Measurements from ENCODE around the gene P2RX2. TPM values are rescaled to one million over a fixed set of nuclear protein-coding genes. Genes with fewer than 3 reads are reported as not detected.

P2RX2 gene
- total and polyA plus RNA-seq, 2 experiments from 2014 or later = not detected

DNA sequence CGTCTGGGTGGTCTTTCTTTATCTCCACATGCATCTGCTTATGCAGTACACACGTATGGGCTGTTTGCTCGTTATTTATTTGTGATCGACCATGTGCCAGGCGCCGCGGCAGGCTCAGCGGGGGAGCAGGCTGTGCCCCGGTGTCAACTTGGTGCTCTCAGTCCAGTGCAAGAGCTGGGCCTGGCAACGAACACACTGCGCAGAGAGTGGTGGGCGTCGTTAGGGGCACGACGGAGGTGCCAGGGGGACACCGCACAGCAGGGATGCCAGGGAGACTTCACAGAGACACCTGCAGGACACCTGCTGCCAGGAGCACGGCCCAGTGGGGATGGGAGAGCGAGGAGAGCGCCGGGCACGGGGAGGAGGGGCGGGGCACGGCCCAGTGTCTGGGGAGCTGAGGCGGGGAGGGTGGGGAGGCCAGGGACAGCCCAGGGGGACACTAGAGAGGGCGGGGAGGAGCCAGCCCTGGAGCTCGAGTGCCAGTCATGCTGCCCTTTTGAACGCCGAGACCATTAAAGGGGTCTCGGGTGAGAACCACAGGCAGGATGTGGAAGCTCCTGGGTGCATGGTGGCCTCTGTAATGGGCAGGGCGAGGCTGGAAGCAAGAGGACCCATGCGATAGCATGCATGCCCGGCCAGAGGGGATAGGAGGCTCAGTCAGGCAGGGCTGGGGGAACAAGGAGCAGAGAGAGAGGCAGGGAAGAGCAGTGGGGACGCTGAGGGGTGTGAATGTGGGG, 7.5 kb upstream of the P2RX2 start:
- no peak overlapping the region for H2AFZ ChIP-seq
- 90% methylated on average over 22 of the region's 33 CpGs for WGBS (ENCODE audit: low lambda C conversion rate, missing lambda C conversion rate)
- no peak overlapping the region for H3K4me2 ChIP-seq

DNA sequence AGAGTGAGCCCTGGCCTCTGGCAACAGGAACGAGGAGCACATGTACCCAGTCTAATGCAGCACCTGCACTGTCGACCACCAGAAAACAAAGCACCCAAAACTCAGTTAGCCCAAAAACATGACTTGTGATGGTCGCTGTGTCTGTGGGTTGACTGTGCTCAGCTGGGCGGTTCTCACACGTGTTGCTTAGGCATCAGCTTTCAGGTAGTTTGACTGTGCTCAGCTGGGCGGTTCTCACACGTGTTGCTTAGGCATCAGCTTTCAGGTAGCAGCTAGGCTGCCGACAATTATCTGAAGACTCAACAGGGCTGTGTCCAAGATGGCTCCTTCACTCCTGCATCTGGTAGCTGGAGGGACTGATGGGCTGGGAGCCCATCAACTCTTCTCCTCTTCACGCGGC, 7.0 kb upstream of the P2RX2 start:
- TF ChIP-seq, protein P1, sequence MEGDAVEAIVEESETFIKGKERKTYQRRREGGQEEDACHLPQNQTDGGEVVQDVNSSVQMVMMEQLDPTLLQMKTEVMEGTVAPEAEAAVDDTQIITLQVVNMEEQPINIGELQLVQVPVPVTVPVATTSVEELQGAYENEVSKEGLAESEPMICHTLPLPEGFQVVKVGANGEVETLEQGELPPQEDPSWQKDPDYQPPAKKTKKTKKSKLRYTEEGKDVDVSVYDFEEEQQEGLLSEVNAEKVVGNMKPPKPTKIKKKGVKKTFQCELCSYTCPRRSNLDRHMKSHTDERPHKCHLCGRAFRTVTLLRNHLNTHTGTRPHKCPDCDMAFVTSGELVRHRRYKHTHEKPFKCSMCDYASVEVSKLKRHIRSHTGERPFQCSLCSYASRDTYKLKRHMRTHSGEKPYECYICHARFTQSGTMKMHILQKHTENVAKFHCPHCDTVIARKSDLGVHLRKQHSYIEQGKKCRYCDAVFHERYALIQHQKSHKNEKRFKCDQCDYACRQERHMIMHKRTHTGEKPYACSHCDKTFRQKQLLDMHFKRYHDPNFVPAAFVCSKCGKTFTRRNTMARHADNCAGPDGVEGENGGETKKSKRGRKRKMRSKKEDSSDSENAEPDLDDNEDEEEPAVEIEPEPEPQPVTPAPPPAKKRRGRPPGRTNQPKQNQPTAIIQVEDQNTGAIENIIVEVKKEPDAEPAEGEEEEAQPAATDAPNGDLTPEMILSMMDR (IDR thresholded peaks at IDR 0.05; ENCODE audit: poor library complexity) = no peak
- TF ChIP-seq EZH2phosphoT487 (IDR thresholded peaks at IDR 0.05; ENCODE audit: low read depth, severe bottlenecking, unreplicated experiment) (no peak), EZH2 (IDR thresholded peaks at IDR 0.05; ENCODE audit: borderline replicate concordance) (no peak)
- H3K79me2 ChIP-seq = no peaks in the 10 kb centered on the region
- no peaks in the 10 kb centered on the region for H3K36me3 ChIP-seq (replicated peaks; ENCODE audit: insufficient read depth, low read depth)
- no peaks in the 10 kb centered on the region for H3K9me3 ChIP-seq (ENCODE audit: low read depth)
- no peak overlapping the region for H3K27ac ChIP-seq
- WGBS (ENCODE audit: low lambda C conversion rate, missing lambda C conversion rate) = 89% methylated on average over 10 of the region's 10 CpGs
- no peak overlapping the region for H3K4me3 ChIP-seq
- peaks cover 36% of the 10 kb centered on the region for H3K27me3 ChIP-seq
- no peaks in the 10 kb centered on the region for H3K4me1 ChIP-seq (ENCODE audit: insufficient read depth)
- no peaks in the 10 kb centered on the region for H4K20me1 ChIP-seq (ENCODE audit: insufficient read depth, poor library complexity, severe bottlenecking)
- no peak for DNase-seq (ENCODE audit: low spot score)
- H2AFZ ChIP-seq = no peak overlapping the region
- no peak overlapping the region for H3K4me2 ChIP-seq
- no peaks in the 10 kb centered on the region for H3K9me2 ChIP-seq (replicated peaks; ENCODE audit: insufficient read depth)

More for the DNA sequence above, 7.5 kb upstream of the P2RX2 start:
- Histone ChIP-seq H3K9me2 (replicated peaks; ENCODE audit: insufficient read depth) (no peaks in the 10 kb centered on the region), H3K9me3 (ENCODE audit: low read depth) (no peaks in the 10 kb centered on the region), H3K36me3 (replicated peaks; ENCODE audit: insufficient read depth, low read depth) (no peaks in the 10 kb centered on the region), H3K27me3 (peaks cover 38% of the 10 kb centered on the region), H3K4me1 (ENCODE audit: insufficient read depth) (no peaks in the 10 kb centered on the region), H3K79me2 (no peaks in the 10 kb centered on the region), H4K20me1 (ENCODE audit: insufficient read depth, poor library complexity, severe bottlenecking) (no peaks in the 10 kb centered on the region), H3K4me3 (no peak overlapping the region), H3K27ac (no peak overlapping the region)
- DNase-seq (ENCODE audit: low spot score) = no peak
- TF ChIP-seq, protein P1 (IDR thresholded peaks at IDR 0.05; ENCODE audit: poor library complexity) = no peak
- TF ChIP-seq EZH2 (IDR thresholded peaks at IDR 0.05; ENCODE audit: borderline replicate concordance) = no peak
- TF ChIP-seq EZH2phosphoT487 (IDR thresholded peaks at IDR 0.05; ENCODE audit: low read depth, severe bottlenecking, unreplicated experiment) = no peak

DNA sequence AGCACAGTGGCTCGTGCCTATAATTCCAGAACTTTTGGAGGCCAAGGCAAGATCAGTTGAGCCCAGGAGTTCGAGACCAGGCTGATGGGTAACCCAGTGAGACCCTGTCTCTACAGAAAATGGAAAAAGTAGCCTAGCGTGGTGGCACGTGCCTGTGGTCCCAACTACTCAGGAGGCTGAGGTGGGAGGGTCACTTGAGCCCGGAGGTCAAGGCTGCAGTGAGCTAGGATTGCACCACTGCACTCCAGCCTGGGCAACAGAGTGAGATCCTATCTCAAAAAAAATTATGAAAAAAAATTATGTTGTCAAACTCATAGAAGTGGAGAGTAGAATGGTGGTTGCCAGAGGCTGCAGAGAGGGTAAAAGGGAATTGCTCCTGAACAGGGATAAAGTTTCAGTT, 4.5 kb upstream of the P2RX2 start:
- no peaks in the 10 kb centered on the region for H3K9me2 ChIP-seq (replicated peaks; ENCODE audit: insufficient read depth)
- H3K4me1 ChIP-seq (ENCODE audit: insufficient read depth) = peaks cover 7% of the 10 kb centered on the region
- no peak overlapping the region for H3K27ac ChIP-seq
- H2AFZ ChIP-seq = no peak overlapping the region
- no peaks in the 10 kb centered on the region for H3K36me3 ChIP-seq (replicated peaks; ENCODE audit: insufficient read depth, low read depth)
- H3K4me2 ChIP-seq = no peak overlapping the region
- H3K79me2 ChIP-seq = no peaks in the 10 kb centered on the region
- H4K20me1 ChIP-seq (ENCODE audit: insufficient read depth, poor library complexity, severe bottlenecking) = no peaks in the 10 kb centered on the region
- H3K27me3 ChIP-seq = peaks cover 38% of the 10 kb centered on the region
- no peak overlapping the region for H3K4me3 ChIP-seq
- H3K9me3 ChIP-seq (ENCODE audit: low read depth) = peaks cover 5% of the 10 kb centered on the region
- WGBS (ENCODE audit: low lambda C conversion rate, missing lambda C conversion rate) = 81% methylated on average over 5 of the region's 5 CpGs
- TF ChIP-seq EZH2phosphoT487 (IDR thresholded peaks at IDR 0.05; ENCODE audit: low read depth, severe bottlenecking, unreplicated experiment) = no peak
- TF ChIP-seq, protein P1 (IDR thresholded peaks at IDR 0.05; ENCODE audit: poor library complexity) = no peak
- TF ChIP-seq EZH2 (IDR thresholded peaks at IDR 0.05; ENCODE audit: borderline replicate concordance) = no peak
- no peak for DNase-seq (ENCODE audit: low spot score)

Measured in hepatocyte (in vitro differentiated cells).